Sigmoid colon (tissue), 7 donors: ENCODE measurements around the gene CPSF4L. TPM values are rescaled to one million over a fixed set of nuclear protein-coding genes. Genes with fewer than 3 reads are reported as not detected.

Experiments used
- DNase-seq: peaks from one replicate; pipeline ENCODE4 v3.0.0-alpha.2; 2019
- H3K27ac ChIP-seq, 4 donors: fragments of 200-600 bp; sonication (generic); one replicate each; pipeline ENCODE4 v1.5.1; 2016 to 2019; ENCODE audit warnings: mild to moderate bottlenecking in 1 of 4
- H3K27me3 ChIP-seq, 3 donors: fragments of 200-600 bp; sonication (generic); one replicate each; pipeline ENCODE4 v1.5.1; 2019; ENCODE audit warnings: mild to moderate bottlenecking in 1 of 3
- H3K36me3 ChIP-seq, 4 donors: fragments of 200-600 bp; sonication (generic); one replicate each; pipeline ENCODE4 v1.5.1; 2016 to 2019
- H3K4me1 ChIP-seq, 4 donors: fragments of 200-600 bp; sonication (generic); one replicate each; pipeline ENCODE4 v1.5.1; 2017 to 2019
- H3K4me3 ChIP-seq, 4 donors: fragments of 200-600 bp; sonication (generic); one replicate each; pipeline ENCODE4 v1.5.1; 2017 to 2019; ENCODE audit warnings: mild to moderate bottlenecking in 2 of 4, moderate library complexity in 1 of 4
- H3K9me3 ChIP-seq, 4 donors: fragments of 200-600 bp in 3 of 4; sonication (generic) in 3 of 4; one replicate each; pipeline versions ENCODE4 v1.5.1 to v1.6.1; 2013 to 2019
- EP300 ChIP-seq, 4 donors: sonication (generic); formaldehyde crosslinking; IDR thresholded peaks; one replicate each; pipeline ENCODE4 v1.6.1; 2017; ENCODE audit warnings: antibody characterized with exemption in 4 of 4
- POLR2A ChIP-seq, 2 donors: fragments of 450-650 bp; IDR thresholded peaks; one replicate each; pipeline ENCODE4 v1.6.1; 2016; ENCODE audit warnings: antibody characterized with exemption in 2 of 2, mild to moderate bottlenecking in 2 of 2, moderate library complexity in 2 of 2
- POLR2AphosphoS5 ChIP-seq, 4 donors: sonication (generic); formaldehyde crosslinking; IDR thresholded peaks; one replicate each; pipeline ENCODE4 v1.6.1; 2017; ENCODE audit warnings: antibody characterized with exemption in 4 of 4
- WGBS, 2 donors: extraction: QIAGEN DNeasy Blood & Tissue Kit; methylation state at CpG; one replicate each; pipeline ENCODE4 v1.1.7; 2013; 5-methylcytosine and 5-hydroxymethylcytosine counted together
- intact Hi-C: fragments of 100-400 bp; cut with DNase I; formaldehyde crosslinking; loops from one replicate; pipeline ENCODE4 v1.15.1; 2023
- polyA plus RNA-seq, 3 donors: library from polyadenylated mRNA; stranded (reverse); fragments of 200-250 nt; gene quantifications; one replicate each; pipeline ENCODE4 v1.2.3, GENCODE V29; 2013
- total RNA-seq, 4 donors: library from RNA; depleted of rRNA; stranded (reverse); fragments of >200 nt; gene quantifications; one replicate each; pipeline ENCODE4 v1.1.0, GENCODE V29; 2016
- TF ChIP-seq, protein P1 (sequence below), 4 experiments: fragments of 450-650 bp in 3 of 4; fragments of 200-600 bp in 1 of 4; IDR thresholded peaks; one replicate each; pipeline ENCODE4 v1.5.1; 2016 to 2019; ENCODE audit warnings: antibody characterized with exemption in 4 of 4, mild to moderate bottlenecking in 3 of 4, moderate library complexity in 2 of 4
- donor health status: healthy with polysubstance abuse.
- donor health status: Bipolar disorder and iron deficiency.
- donor health status: healthy.

Gene CPSF4L
- total and polyA plus RNA-seq, 7 donors, result not detected

DNA sequence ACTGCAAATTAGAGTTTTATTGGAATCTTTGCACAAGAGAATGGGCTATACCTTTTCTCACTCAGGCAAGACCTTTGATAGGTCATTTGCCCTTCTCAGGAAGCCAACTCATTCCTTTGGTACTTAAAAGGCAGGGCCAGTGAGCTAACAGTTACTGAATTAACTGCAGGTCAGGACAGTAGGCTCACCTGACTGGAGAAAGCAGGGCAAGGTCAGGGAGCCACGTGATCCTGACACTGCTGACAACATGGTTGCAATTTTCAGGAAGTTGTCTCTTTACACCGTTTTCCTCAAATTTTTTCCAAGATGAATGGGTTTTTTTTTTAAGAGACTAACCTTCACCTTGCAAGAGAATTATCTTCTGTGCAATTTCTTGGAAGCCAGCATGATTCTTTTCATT is 21.1 kb downstream of the CPSF4L start:
- Histone ChIP-seq H3K9me3 (no peaks in the 10 kb centered on the region), H3K27me3 (no peaks in the 10 kb centered on the region), H3K4me1 (peaks cover 0 to 22% (median 12%) of the 10 kb centered on the region in 4 donors), H3K27ac (no peak overlapping the region), H3K36me3 (peaks cover 0 to 45% (median 13%) of the 10 kb centered on the region in 4 donors), H3K4me3 (no peak overlapping the region)
- 76 to 81% methylated on average over 2 of the region's 2 CpGs for WGBS, 2 donors
- intact Hi-C loops, result no loop called here
- TF ChIP-seq POLR2AphosphoS5 (IDR thresholded peaks at IDR 0.05) (no peak), EP300 (IDR thresholded peaks at IDR 0.05) (no peak), POLR2A (IDR thresholded peaks at IDR 0.05) (no peak)
- TF ChIP-seq, protein P1, sequence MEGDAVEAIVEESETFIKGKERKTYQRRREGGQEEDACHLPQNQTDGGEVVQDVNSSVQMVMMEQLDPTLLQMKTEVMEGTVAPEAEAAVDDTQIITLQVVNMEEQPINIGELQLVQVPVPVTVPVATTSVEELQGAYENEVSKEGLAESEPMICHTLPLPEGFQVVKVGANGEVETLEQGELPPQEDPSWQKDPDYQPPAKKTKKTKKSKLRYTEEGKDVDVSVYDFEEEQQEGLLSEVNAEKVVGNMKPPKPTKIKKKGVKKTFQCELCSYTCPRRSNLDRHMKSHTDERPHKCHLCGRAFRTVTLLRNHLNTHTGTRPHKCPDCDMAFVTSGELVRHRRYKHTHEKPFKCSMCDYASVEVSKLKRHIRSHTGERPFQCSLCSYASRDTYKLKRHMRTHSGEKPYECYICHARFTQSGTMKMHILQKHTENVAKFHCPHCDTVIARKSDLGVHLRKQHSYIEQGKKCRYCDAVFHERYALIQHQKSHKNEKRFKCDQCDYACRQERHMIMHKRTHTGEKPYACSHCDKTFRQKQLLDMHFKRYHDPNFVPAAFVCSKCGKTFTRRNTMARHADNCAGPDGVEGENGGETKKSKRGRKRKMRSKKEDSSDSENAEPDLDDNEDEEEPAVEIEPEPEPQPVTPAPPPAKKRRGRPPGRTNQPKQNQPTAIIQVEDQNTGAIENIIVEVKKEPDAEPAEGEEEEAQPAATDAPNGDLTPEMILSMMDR (IDR thresholded peaks at IDR 0.05), result no peak
- DNase-seq, result no peak

- TF ChIP-seq, protein P1 (IDR thresholded peaks at IDR 0.05), result no peak
- TF ChIP-seq EP300 (IDR thresholded peaks at IDR 0.05) (no peak), POLR2A (IDR thresholded peaks at IDR 0.05) (no peak), POLR2AphosphoS5 (IDR thresholded peaks at IDR 0.05) (no peak)
- Histone ChIP-seq H3K9me3 (no peaks in the 10 kb centered on the region), H3K4me3 (no peak overlapping the region), H3K27me3 (no peaks in the 10 kb centered on the region), H3K27ac (no peak overlapping the region), H3K4me1 (peaks cover 0 to 34% (median 22%) of the 10 kb centered on the region in 4 donors), H3K36me3 (peaks cover 0 to 27% (median 7%) of the 10 kb centered on the region in 4 donors)
- intact Hi-C loops, result loop anchor here (10.0 kb wide), 1 partner anchor 513 kb away; no protein-coding TSS in a partner anchor
- WGBS, 2 donors, result 69 to 82% methylated on average over 6 of the region's 6 CpGs
- DNase-seq, result no peak
Observed at GRCh38 chr17:73237714-73238113, 24.0 kb downstream of the CPSF4L start.

DNA sequence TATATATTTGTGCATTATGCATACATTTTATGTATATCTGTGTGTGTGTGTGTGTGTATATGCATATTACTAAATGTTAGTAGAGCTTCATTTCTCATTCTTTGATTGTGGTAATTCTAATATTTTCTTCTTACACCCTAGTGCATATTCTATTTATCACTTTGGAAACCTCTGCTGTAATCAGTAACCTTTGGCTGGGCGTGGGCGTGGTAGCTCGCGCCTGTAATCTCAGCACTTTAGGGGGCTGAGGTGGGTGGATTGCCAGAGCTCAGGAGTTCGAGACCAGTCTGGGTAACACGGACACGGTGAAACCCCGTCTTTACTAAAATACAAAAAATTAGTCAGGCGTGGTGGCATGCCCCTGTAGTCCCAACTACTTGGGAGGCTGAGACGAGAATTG is 26.9 kb downstream of the CPSF4L start:
- intact Hi-C loops, result loop anchor here (10.0 kb wide), 1 partner anchor 510 kb away; no protein-coding TSS in a partner anchor
- Histone ChIP-seq H3K4me1 (peaks cover 0 to 47% (median 39%) of the 10 kb centered on the region in 4 donors), H3K36me3 (peaks cover 0 to 23% (median 4%) of the 10 kb centered on the region in 4 donors), H3K27ac (no peak overlapping the region), H3K4me3 (no peak overlapping the region), H3K27me3 (no peaks in the 10 kb centered on the region), H3K9me3 (no peaks in the 10 kb centered on the region)
- no peak for DNase-seq
- WGBS, 2 donors, result 46 to 70% methylated on average over 10 of the region's 10 CpGs
- TF ChIP-seq POLR2AphosphoS5 (IDR thresholded peaks at IDR 0.05) (no peak), POLR2A (IDR thresholded peaks at IDR 0.05) (no peak), EP300 (IDR thresholded peaks at IDR 0.05) (no peak)
- TF ChIP-seq, protein P1 (IDR thresholded peaks at IDR 0.05), result no peak

DNA sequence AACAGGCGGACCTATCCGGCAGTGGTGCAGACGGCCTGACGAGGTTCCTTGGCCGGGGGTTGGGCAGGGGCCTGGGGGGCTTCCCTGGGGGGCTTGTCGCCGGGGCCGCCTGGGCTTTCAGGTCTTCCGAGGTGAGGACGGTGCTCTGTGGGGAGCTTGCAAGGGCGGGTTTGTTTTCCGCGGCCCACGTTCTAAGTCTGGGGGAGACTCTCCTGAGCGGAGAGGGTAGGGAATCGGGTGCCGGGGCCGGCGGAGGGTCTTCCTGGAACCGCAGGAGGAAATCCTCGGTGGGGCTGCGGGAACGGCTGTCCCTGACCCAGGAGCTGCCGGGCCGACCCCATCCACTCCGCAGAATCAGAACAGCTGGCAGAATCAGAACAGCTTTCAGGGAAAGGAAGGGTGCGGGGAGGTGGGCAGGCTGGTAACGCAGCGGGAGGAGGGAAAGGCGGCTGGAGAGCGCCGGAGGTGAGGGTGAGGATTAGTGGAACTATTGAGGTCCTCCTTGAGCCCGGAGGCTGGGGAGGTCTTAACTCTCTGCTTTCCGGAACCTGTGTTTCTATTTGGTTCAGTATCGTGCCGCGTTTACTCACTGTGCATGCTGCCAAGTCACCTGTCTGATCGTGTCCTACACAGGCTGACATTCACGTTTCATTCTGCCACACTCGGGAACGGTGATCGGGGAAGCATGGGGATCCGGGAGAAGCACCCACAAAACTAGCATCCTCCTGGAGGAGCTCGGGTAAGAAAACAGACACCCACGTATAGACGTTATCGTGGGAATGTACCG is 28.9 kb downstream of the CPSF4L start:
- H3K4me1 ChIP-seq, result peaks cover 0 to 54% (median 47%) of the 10 kb centered on the region in 4 donors
- intact Hi-C loops, result loop anchor here (2.0 to 10.0 kb wide), 2 partner anchors 40 to 508 kb away; partner anchors contain the start of gene COG1
- no peaks in the 10 kb centered on the region for H3K9me3 ChIP-seq
- 1% methylated on average over 48 of the region's 48 CpGs for WGBS, 2 donors
- no peaks in the 10 kb centered on the region for H3K27me3 ChIP-seq
- peak; percentile 70 for DNase-seq
- peak overlapping the region; percentile 80 to 91 (median 88) for H3K27ac ChIP-seq
- peak overlapping the region; percentile 82 to 99 (median 94) for H3K4me3 ChIP-seq
- H3K36me3 ChIP-seq, result peaks cover 0 to 23% (median 4%) of the 10 kb centered on the region in 4 donors
- no peak for TF ChIP-seq POLR2A (IDR thresholded peaks at IDR 0.05)
- TF ChIP-seq, protein P1 (IDR thresholded peaks at IDR 0.05), result no peak
- no peak for TF ChIP-seq POLR2AphosphoS5 (IDR thresholded peaks at IDR 0.05)
- TF ChIP-seq EP300 (IDR thresholded peaks at IDR 0.05), result no peak
